CD4-positive, alpha-beta T cell (primary cell): ENCODE results near the gene ARPC5L. TPM values are rescaled to one million over a fixed set of nuclear protein-coding genes. Genes with fewer than 3 reads are reported as not detected.
"Not testable (repeated sequence)": the region's sequence is repeated elsewhere in the genome, so short reads cannot be mapped to it uniquely, and the experiment has no call there.

Source experiments
- ATAC-seq: fragments of 200-7000 bp; cut with Tn5 transposase; one replicate; pipeline ENCODE4 v1.10.0; 2022; ENCODE audit warnings: mild to moderate bottlenecking; ENCODE audit not compliant: poor library complexity
- CTCF ChIA-PET: fragments of 350-600 bp; sonication (Branson Sonifier 250); formaldehyde crosslinking; loops from one replicate; lab custom pipeline; 2021; ENCODE audit warnings: antibody characterized with exemption, inconsistent platforms; lab: Charles Lee
- POLR2A ChIA-PET: fragments of 350-600 bp; sonication (Branson Sonifier 250); formaldehyde crosslinking; loops from one replicate; lab custom pipeline; 2021; ENCODE audit warnings: antibody characterized with exemption, inconsistent platforms; lab: Charles Lee
- DNase-seq, 14 experiments: peaks; one replicate each; pipeline ENCODE4 v3.0.0-alpha.2; 2013 to 2020; ENCODE audit warnings: mixed read lengths in 2 of 14
- H3K27ac ChIP-seq, 2 donors: one replicate each; pipeline versions ENCODE4 v1.5.1 to v1.7.0; 2013; ENCODE audit warnings: low read length in 2 of 2, low read depth in 1 of 2, mild to moderate bottlenecking in 1 of 2
- H3K27me3 ChIP-seq, 2 experiments: 1 replicate in 1 of 2; 2 replicates in 1 of 2; pipeline versions ENCODE4 v1.6.1 to v1.7.0; 2013; ENCODE audit warnings: low read length in 2 of 2, control low read depth in 1 of 2, mild to moderate bottlenecking in 1 of 2, moderate library complexity in 1 of 2; ENCODE audit not compliant: insufficient read depth in 2 of 2, control insufficient read depth in 1 of 2
- H3K36me3 ChIP-seq: one replicate; pipeline ENCODE4 v1.6.1; 2013; ENCODE audit warnings: low read length, control low read depth; ENCODE audit not compliant: insufficient read depth
- H3K4me1 ChIP-seq: one replicate; pipeline ENCODE4 v1.6.1; 2013; ENCODE audit warnings: low read length, control low read depth; ENCODE audit not compliant: insufficient read depth
- H3K4me3 ChIP-seq: one replicate; pipeline ENCODE4 v1.5.1; 2013; ENCODE audit warnings: mild to moderate bottlenecking, low read length, moderate library complexity
- H3K9me3 ChIP-seq, 2 experiments: 1 replicate in 1 of 2; 2 replicates in 1 of 2; pipeline versions ENCODE4 v1.6.1 to v1.7.0; 2013; ENCODE audit warnings: low read length in 2 of 2, mild to moderate bottlenecking in 2 of 2, control low read depth in 1 of 2, moderate library complexity in 1 of 2; ENCODE audit not compliant: control insufficient read depth in 1 of 2, insufficient read depth in 1 of 2
- H3K27ac Mint-ChIP-seq: one replicate; pipeline ENCODE4 v1.8.0; 2020; ENCODE audit warnings: mixed read lengths
- H3K27me3 Mint-ChIP-seq: one replicate; pipeline ENCODE4 v1.8.0; 2021; ENCODE audit warnings: mixed read lengths
- H3K36me3 Mint-ChIP-seq: one replicate; pipeline ENCODE4 v1.8.0; 2021; ENCODE audit warnings: low read depth, mixed read lengths
- H3K4me1 Mint-ChIP-seq: one replicate; pipeline ENCODE4 v1.8.0; 2021; ENCODE audit warnings: low read depth, mixed read lengths
- H3K4me3 Mint-ChIP-seq: one replicate; pipeline ENCODE4 v1.8.0; 2020; ENCODE audit warnings: mild to moderate bottlenecking, mixed read lengths
- H3K9me3 Mint-ChIP-seq: one replicate; pipeline ENCODE4 v1.8.0; 2020; ENCODE audit warnings: mixed read lengths
- intact Hi-C, 2 experiments: fragments of 100-400 bp; cut with DNase I in 1 of 2; cut with micrococcal nuclease in 1 of 2; formaldehyde crosslinking; loops; one replicate each; pipeline versions ENCODE4 v1.15.1 to v1.9.0; 2023 to 2025; cut with DNase I, micrococcal nuclease
- total RNA-seq, 174 experiments: library from RNA in 2 of 174; stranded (reverse) in 2 of 174; gene quantifications; one replicate each; pipeline ENCODE4 v1.2.3 and lab custom pipeline; 2021 to 2026
- TF ChIP-seq, protein P1 (sequence below): fragments of 200-600 bp; IDR thresholded peaks from one replicate; pipeline ENCODE4 v1.8.0; 2022; ENCODE audit warnings: antibody characterized with exemption, mild to moderate bottlenecking

ARPC5L gene
- total RNA-seq, 2 experiments from 2014 or later, result 36.8 to 37.0 TPM

DNA sequence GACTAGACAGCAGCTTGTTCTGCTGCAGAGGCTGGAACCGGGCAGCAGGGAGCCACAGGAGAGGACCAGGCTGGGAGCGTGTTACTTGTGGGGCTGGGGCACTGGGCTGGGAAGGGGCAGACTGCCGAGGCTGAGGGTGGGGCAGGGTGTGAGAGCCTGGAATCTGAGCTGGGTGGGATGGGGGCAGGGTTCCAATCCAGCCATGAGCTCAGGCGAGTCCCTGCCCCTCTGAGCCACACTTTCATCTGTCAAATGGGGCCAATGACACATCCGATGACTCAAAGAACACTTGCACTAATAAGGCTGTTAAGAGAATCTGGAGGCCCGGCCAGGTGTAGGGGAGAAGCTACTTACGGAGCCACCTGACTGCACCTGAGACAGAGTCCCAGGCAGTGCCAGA lies 27.3 kb upstream of the ARPC5L start:
- Histone ChIP-seq H3K9me3 (no peaks in the 10 kb centered on the region), H3K4me3 (no peak overlapping the region), H3K4me1 (no peaks in the 10 kb centered on the region), H3K27me3 (peaks cover 4 to 12% of the 10 kb centered on the region in 2 experiments), H3K36me3 (no peaks in the 10 kb centered on the region), H3K27ac (no peak overlapping the region)
- ChIA-PET POLR2A (no interaction called here), CTCF (no interaction called here)
- Mint-ChIP-seq H3K27me3 (peaks cover 35% of the 10 kb centered on the region), H3K4me1 (no peaks in the 10 kb centered on the region), H3K9me3 (no peaks in the 10 kb centered on the region), H3K36me3 (no peaks in the 10 kb centered on the region), H3K4me3 (no peak overlapping the region), H3K27ac (no peak overlapping the region)
- intact Hi-C loops, result no loop called here
- ATAC-seq (no peak), DNase-seq (no peak)
- TF ChIP-seq, protein P1, sequence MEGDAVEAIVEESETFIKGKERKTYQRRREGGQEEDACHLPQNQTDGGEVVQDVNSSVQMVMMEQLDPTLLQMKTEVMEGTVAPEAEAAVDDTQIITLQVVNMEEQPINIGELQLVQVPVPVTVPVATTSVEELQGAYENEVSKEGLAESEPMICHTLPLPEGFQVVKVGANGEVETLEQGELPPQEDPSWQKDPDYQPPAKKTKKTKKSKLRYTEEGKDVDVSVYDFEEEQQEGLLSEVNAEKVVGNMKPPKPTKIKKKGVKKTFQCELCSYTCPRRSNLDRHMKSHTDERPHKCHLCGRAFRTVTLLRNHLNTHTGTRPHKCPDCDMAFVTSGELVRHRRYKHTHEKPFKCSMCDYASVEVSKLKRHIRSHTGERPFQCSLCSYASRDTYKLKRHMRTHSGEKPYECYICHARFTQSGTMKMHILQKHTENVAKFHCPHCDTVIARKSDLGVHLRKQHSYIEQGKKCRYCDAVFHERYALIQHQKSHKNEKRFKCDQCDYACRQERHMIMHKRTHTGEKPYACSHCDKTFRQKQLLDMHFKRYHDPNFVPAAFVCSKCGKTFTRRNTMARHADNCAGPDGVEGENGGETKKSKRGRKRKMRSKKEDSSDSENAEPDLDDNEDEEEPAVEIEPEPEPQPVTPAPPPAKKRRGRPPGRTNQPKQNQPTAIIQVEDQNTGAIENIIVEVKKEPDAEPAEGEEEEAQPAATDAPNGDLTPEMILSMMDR, result no peak

DNA sequence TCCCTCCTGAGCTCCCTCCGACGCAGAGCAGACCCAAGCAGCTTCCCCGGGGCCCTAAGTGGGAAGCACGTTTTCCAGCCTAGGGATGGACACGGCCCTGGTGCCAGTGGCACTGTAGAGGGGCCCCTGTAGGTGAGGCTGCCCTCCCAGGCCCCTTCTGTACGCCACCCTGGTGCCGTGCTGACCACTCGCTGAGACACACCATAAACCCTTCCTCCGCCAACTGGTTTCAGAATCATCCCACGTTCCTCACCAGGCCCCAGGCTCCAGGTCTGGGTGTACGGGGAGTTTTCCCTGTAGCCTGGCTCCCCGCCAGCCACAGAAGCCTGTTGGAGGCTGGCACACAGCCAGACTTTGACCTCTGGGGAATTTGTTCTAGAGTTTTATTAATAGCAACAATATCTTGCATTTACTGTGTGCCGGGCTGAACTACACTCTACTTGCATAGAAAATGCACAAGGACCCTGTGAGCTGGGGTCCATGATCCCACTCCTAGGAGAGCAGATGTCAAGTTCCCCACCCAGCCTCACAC lies 26.8 kb upstream of the ARPC5L start:
- intact Hi-C loops, result no loop called here
- Histone ChIP-seq H3K27ac (no peak overlapping the region), H3K36me3 (no peaks in the 10 kb centered on the region), H3K4me1 (no peaks in the 10 kb centered on the region), H3K9me3 (no peaks in the 10 kb centered on the region), H3K4me3 (no peak overlapping the region), H3K27me3 (peaks cover 5 to 17% of the 10 kb centered on the region in 2 experiments)
- no peaks in the 10 kb centered on the region for H3K36me3 Mint-ChIP-seq
- H3K27ac Mint-ChIP-seq, result no peak overlapping the region
- DNase-seq, result no peak
- ChIA-PET CTCF (no interaction called here), POLR2A (no interaction called here)
- ATAC-seq, result no peak
- no peaks in the 10 kb centered on the region for H3K4me1 Mint-ChIP-seq
- no peaks in the 10 kb centered on the region for H3K9me3 Mint-ChIP-seq
- no peak overlapping the region for H3K4me3 Mint-ChIP-seq
- TF ChIP-seq, protein P1, result no peak
- peaks cover 37% of the 10 kb centered on the region for H3K27me3 Mint-ChIP-seq

DNA sequence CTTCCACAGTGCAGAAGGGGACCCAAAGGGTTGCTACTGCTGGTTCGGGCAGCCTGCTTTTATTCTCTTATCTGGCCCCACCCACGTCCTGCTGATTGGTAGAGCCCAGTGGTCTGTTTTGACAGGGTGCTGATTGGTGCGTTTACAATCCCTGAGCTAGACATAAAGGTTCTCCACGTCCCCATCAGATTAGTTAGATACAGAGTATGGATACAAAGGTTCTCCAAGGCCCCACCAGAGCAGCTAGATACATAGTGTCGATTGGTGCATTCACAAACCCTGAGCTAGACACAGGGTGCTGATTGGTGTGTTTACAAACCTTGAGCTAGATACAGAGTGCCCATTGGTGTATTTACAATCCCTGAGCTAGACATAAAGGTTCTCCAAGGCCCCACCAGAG lies 23.8 kb upstream of the ARPC5L start:
- H3K27ac ChIP-seq, POLR2A ChIA-PET, H3K4me1 ChIP-seq, H3K9me3 Mint-ChIP-seq, H3K27ac Mint-ChIP-seq, H3K9me3 ChIP-seq, H3K36me3 Mint-ChIP-seq, ATAC-seq, H3K36me3 ChIP-seq, intact Hi-C loops, H3K4me3 ChIP-seq, H3K4me1 Mint-ChIP-seq, H3K4me3 Mint-ChIP-seq, DNase-seq: not testable (repeated sequence)
- CTCF ChIA-PET, result interaction anchor here (2.0 kb wide), 1 partner anchor 15 kb away, joined by 5 read pairs; the partner anchor contains the start of gene WDR38
- peaks cover 3 to 19% of the 10 kb centered on the region in 2 experiments for H3K27me3 ChIP-seq
- H3K27me3 Mint-ChIP-seq, result peaks cover 41% of the 10 kb centered on the region

DNA sequence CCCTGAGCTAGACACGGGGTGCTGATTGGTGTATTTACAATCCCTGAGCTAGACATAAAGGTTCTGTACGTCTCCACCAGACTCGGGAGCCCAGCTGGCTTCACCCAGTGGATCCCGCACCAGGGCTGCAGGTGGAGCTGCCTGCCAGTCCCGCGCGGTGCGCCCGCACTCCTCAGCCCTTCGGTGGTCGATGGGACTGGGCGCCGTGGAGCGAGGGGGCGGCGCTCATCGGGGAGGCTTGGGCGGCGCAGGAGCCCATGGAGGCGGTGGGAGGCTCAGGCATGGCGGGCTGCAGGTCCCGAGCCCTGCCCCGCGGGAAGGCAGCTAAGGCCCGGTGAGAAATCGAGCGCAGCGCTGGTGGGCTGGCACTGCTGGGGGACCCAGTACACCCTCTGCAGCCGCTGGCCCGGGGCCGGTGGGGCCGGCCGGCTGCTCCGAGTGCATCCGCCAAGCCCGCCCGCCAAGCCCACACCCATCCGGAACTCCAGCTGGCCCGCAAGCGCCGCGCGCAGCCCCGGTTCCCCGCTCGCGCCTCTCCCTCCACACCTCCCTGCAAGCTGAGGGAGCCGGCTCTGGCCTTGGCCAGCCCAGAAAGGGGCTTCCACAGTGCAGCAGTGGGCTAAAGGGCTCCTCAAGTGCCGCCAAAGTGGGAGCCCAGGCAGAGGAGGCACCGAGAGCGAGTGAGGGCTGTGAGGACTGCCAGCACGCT lies 23.2 kb upstream of the ARPC5L start:
- H3K36me3 Mint-ChIP-seq, H3K27ac ChIP-seq, H3K4me3 ChIP-seq, POLR2A ChIA-PET, ATAC-seq, H3K4me3 Mint-ChIP-seq, H3K27ac Mint-ChIP-seq, H3K9me3 ChIP-seq, intact Hi-C loops, H3K4me1 ChIP-seq, DNase-seq, H3K4me1 Mint-ChIP-seq, H3K36me3 ChIP-seq, H3K9me3 Mint-ChIP-seq: not testable (repeated sequence)
- CTCF ChIA-PET, result interaction anchor here (2.0 kb wide), 1 partner anchor 14 kb away, joined by 5 read pairs; the partner anchor contains the start of gene WDR38
- H3K27me3 Mint-ChIP-seq, result peaks cover 41% of the 10 kb centered on the region
- H3K27me3 ChIP-seq, result peaks cover 3 to 19% of the 10 kb centered on the region in 2 experiments
